ENCODE results near the gene KRTAP23-1. TPM values are rescaled to one million over a fixed set of nuclear protein-coding genes. Genes with fewer than 3 reads are reported as not detected.

KRTAP23-1 gene
- total RNA-seq, 1 donor from 2014 or later, result not detected

- TF ChIP-seq CTCF (IDR thresholded peaks at IDR 0.05), result no peak
- Mint-ChIP-seq H3K4me3 (ENCODE audit: unreplicated experiment) (no peak overlapping the region), H3K4me1 (ENCODE audit: low read depth) (no peaks in the 10 kb centered on the region), H3K9me3 (ENCODE audit: low read depth) (no peaks in the 10 kb centered on the region), H3K36me3 (ENCODE audit: low read depth) (no peaks in the 10 kb centered on the region), H3K27me3 (ENCODE audit: low read depth) (peaks cover 10% of the 10 kb centered on the region), H3K27ac (ENCODE audit: unreplicated experiment) (no peak overlapping the region)
- DNase-seq (ENCODE audit: low spot score), result no peak
These were observed 7.5 kb upstream of the KRTAP23-1 start for GRCh38 chr21:30355906-30356305.

- H3K36me3 Mint-ChIP-seq (ENCODE audit: low read depth), result no peaks in the 10 kb centered on the region
- no peak overlapping the region for H3K4me3 Mint-ChIP-seq (ENCODE audit: unreplicated experiment)
- H3K9me3 Mint-ChIP-seq (ENCODE audit: low read depth), result no peaks in the 10 kb centered on the region
- H3K4me1 Mint-ChIP-seq (ENCODE audit: low read depth), result peaks cover 2% of the 10 kb centered on the region
- no peak for DNase-seq (ENCODE audit: low spot score)
- peaks cover 5% of the 10 kb centered on the region for H3K27me3 Mint-ChIP-seq (ENCODE audit: low read depth)
- no peak for TF ChIP-seq CTCF (IDR thresholded peaks at IDR 0.05)
- no peak overlapping the region for H3K27ac Mint-ChIP-seq (ENCODE audit: unreplicated experiment)
These were observed 6.1 kb upstream of the KRTAP23-1 start for GRCh38 chr21:30354308-30355005.

- H3K27me3 Mint-ChIP-seq (ENCODE audit: low read depth), result peaks cover 3% of the 10 kb centered on the region
- H3K36me3 Mint-ChIP-seq (ENCODE audit: low read depth), result no peaks in the 10 kb centered on the region
- no peak overlapping the region for H3K27ac Mint-ChIP-seq (ENCODE audit: unreplicated experiment)
- peaks cover 4% of the 10 kb centered on the region for H3K4me1 Mint-ChIP-seq (ENCODE audit: low read depth)
- no peaks in the 10 kb centered on the region for H3K9me3 Mint-ChIP-seq (ENCODE audit: low read depth)
- no peak overlapping the region for H3K4me3 Mint-ChIP-seq (ENCODE audit: unreplicated experiment)
- TF ChIP-seq CTCF (IDR thresholded peaks at IDR 0.05), result no peak
- no peak for DNase-seq (ENCODE audit: low spot score)
These were observed 3.1 kb upstream of the KRTAP23-1 start for GRCh38 chr21:30351534-30351933.

- Mint-ChIP-seq H3K36me3 (ENCODE audit: low read depth) (no peaks in the 10 kb centered on the region), H3K27me3 (ENCODE audit: low read depth) (no peaks in the 10 kb centered on the region), H3K9me3 (ENCODE audit: low read depth) (peaks cover 5% of the 10 kb centered on the region), H3K27ac (ENCODE audit: unreplicated experiment) (no peak overlapping the region), H3K4me1 (ENCODE audit: low read depth) (peaks cover 4% of the 10 kb centered on the region), H3K4me3 (ENCODE audit: unreplicated experiment) (no peak overlapping the region)
- no peak for TF ChIP-seq CTCF (IDR thresholded peaks at IDR 0.05)
- DNase-seq (ENCODE audit: low spot score), result no peak
These were observed 1.2 kb upstream of the KRTAP23-1 start for GRCh38 chr21:30349572-30349971.

- H3K4me1 Mint-ChIP-seq (ENCODE audit: low read depth), result peaks cover 4% of the 10 kb centered on the region
- H3K27me3 Mint-ChIP-seq (ENCODE audit: low read depth), result no peaks in the 10 kb centered on the region
- H3K36me3 Mint-ChIP-seq (ENCODE audit: low read depth), result no peaks in the 10 kb centered on the region
- no peak for TF ChIP-seq CTCF (IDR thresholded peaks at IDR 0.05)
- H3K9me3 Mint-ChIP-seq (ENCODE audit: low read depth), result peaks cover 5% of the 10 kb centered on the region
- H3K4me3 Mint-ChIP-seq (ENCODE audit: unreplicated experiment), result no peak overlapping the region
- H3K27ac Mint-ChIP-seq (ENCODE audit: unreplicated experiment), result no peak overlapping the region
- no peak for DNase-seq (ENCODE audit: low spot score)
These were observed 3.4 kb downstream of the KRTAP23-1 start for GRCh38 chr21:30345014-30345413.
